GM12878 (cell line): ENCODE measurements around the gene RAB13. TPM values are rescaled to one million over a fixed set of nuclear protein-coding genes. Genes with fewer than 3 reads are reported as not detected.

Experiments
- ATAC-seq: fragments of 200-7000 bp; cut with Tn5 transposase; 3 replicates; pipeline ENCODE4 v1.9.1; 2020; ENCODE audit warnings: mild to moderate bottlenecking, moderate library complexity
- BruUV-seq: library from RNA; stranded (reverse); fragments of 400-500 nt; replicated peaks from 2 replicates; lab custom pipeline; 2021; lab: Mats Ljungman, UMichigan
- CTCF ChIA-PET: fragments of 300-600 bp; sonication (Branson Sonifier 250); formaldehyde crosslinking; extraction: SDS; loops from one replicate; lab custom pipeline; 2021; ENCODE audit warnings: inconsistent platforms; lab: Yijun Ruan, JAX
- POLR2A ChIA-PET: fragments of 350-600 bp; formaldehyde crosslinking; extraction: SDS; loops from one replicate; lab custom pipeline; 2021; ENCODE audit warnings: inconsistent platforms; lab: Charles Lee
- RAD21 ChIA-PET: fragments of 300-600 bp; sonication (Branson Sonifier 250); formaldehyde crosslinking; loops from one replicate; lab custom pipeline; 2023; ENCODE audit warnings: antibody characterized with exemption; ENCODE audit not compliant: unreplicated experiment; lab: Charles Lee
- SMC1A ChIA-PET: fragments of 300-600 bp; sonication (Branson Sonifier 250); formaldehyde crosslinking; loops from one replicate; lab custom pipeline; 2023; ENCODE audit not compliant: unreplicated experiment, uncharacterized antibody; lab: Charles Lee
- DNase-seq: peaks from one replicate; pipeline ENCODE4 v3.0.0-alpha.2; 2011; ENCODE audit warnings: low read depth, low spot score
- FAIRE-seq: peaks from 3 replicates; lab custom pipeline; 2011; peaks lifted over from hg19 to GRCh38; lab: Jason Lieb, UNC
- H2AFZ ChIP-seq: 2 replicates; pipeline ENCODE4 v1.6.0; 2011; ENCODE audit warnings: low read depth, low read length, control low read depth; ENCODE audit not compliant: control insufficient read depth
- H3K27ac ChIP-seq: 2 replicates; pipeline ENCODE4 v1.5.1; 2011; ENCODE audit warnings: control low read depth; ENCODE audit not compliant: control insufficient read depth, insufficient read depth
- H3K27me3 ChIP-seq, 2 experiments: replicated peaks in 1 of 2; 2 replicates each; pipeline versions ENCODE4 v1.6.0 to v1.6.1; 2011; ENCODE audit warnings: low read length in 1 of 2; ENCODE audit not compliant: control insufficient read depth in 2 of 2, insufficient read depth in 2 of 2
- H3K36me3 ChIP-seq, 2 experiments: 2 replicates each; pipeline ENCODE4 v1.5.1; 2011; ENCODE audit warnings: low read length in 1 of 2; ENCODE audit not compliant: control insufficient read depth in 2 of 2, insufficient read depth in 2 of 2
- H3K4me1 ChIP-seq: 2 replicates; pipeline ENCODE4 v1.6.1; 2011; ENCODE audit warnings: mild to moderate bottlenecking, low read length, moderate library complexity, mixed read lengths; ENCODE audit not compliant: control insufficient read depth, insufficient read depth
- H3K4me2 ChIP-seq: 2 replicates; pipeline ENCODE4 v1.6.0; 2011; ENCODE audit warnings: control low read depth; ENCODE audit not compliant: control insufficient read depth, insufficient read depth
- H3K4me3 ChIP-seq: fragments of 200-600 bp; sonication (generic); 2 replicates; pipeline ENCODE4 v1.5.1; 2016
- H3K79me2 ChIP-seq: 2 replicates; pipeline ENCODE4 v1.6.0; 2011; ENCODE audit warnings: low read length; ENCODE audit not compliant: control insufficient read depth, insufficient read depth
- H3K9ac ChIP-seq: 2 replicates; pipeline ENCODE4 v1.8.0; 2011; ENCODE audit warnings: low read length, control low read depth, mixed read lengths; ENCODE audit not compliant: control insufficient read depth, insufficient read depth
- H3K9me3 ChIP-seq: replicated peaks from 3 replicates; pipeline ENCODE4 v1.5.1; 2011; ENCODE audit warnings: mild to moderate bottlenecking, low read length; ENCODE audit not compliant: control insufficient read depth, insufficient read depth
- H4K20me1 ChIP-seq: 2 replicates; pipeline ENCODE4 v1.6.0; 2011; ENCODE audit not compliant: control insufficient read depth, insufficient read depth
- BMI1 ChIP-seq: fragments of 450-650 bp; IDR thresholded peaks from 2 replicates; pipeline ENCODE4 v1.6.1; 2016; ENCODE audit warnings: mild to moderate bottlenecking, moderate library complexity, borderline replicate concordance
- CEBPB ChIP-seq, 2 experiments: fragments of 150-350 bp in 1 of 2; IDR thresholded peaks; 2 replicates each; pipeline ENCODE4 v1.6.1; 2012 to 2014; ENCODE audit warnings: low read depth in 2 of 2, low read length in 2 of 2, borderline replicate concordance in 1 of 2, inconsistent platforms in 1 of 2
- HDGF ChIP-seq: fragments of 450-650 bp; IDR thresholded peaks from 2 replicates; pipeline ENCODE4 v1.6.1; 2016; ENCODE audit warnings: antibody characterized with exemption
- MYB ChIP-seq: fragments of 150-350 bp; IDR thresholded peaks from 2 replicates; pipeline ENCODE4 v1.6.1; 2014; ENCODE audit warnings: mild to moderate bottlenecking, low read depth, low read length, borderline replicate concordance
- PKNOX1 ChIP-seq: fragments of 450-650 bp; IDR thresholded peaks from 2 replicates; pipeline ENCODE4 v1.6.1; 2016; ENCODE audit warnings: mild to moderate bottlenecking
- RAD51 ChIP-seq: fragments of 450-650 bp; IDR thresholded peaks from 2 replicates; pipeline ENCODE4 v1.6.1; 2016; ENCODE audit warnings: moderate library complexity, mild to moderate bottlenecking, inconsistent platforms
- TBL1XR1 ChIP-seq: IDR thresholded peaks from 2 replicates; pipeline ENCODE4 v1.6.1; 2012; ENCODE audit warnings: low read depth, low read length, improper control_type of control experiment
- TCF7 ChIP-seq: IDR thresholded peaks from 2 replicates; pipeline ENCODE4 v1.6.1; 2014; ENCODE audit warnings: antibody characterized with exemption, borderline replicate concordance
- WGBS: methylation state at CpG from one replicate; pipeline ENCODE4 v1.1.6; 2016; ENCODE audit warnings: low lambda C conversion rate; ENCODE audit not compliant: insufficient replicate concordance, insufficient coverage; ENCODE audit errors: missing lambda C conversion rate; 5-methylcytosine and 5-hydroxymethylcytosine counted together
- in situ Hi-C: fragments of 300-500 bp; cut with MboI; formaldehyde crosslinking; loops from 9 replicates; pipeline ENCODE4 v1.14.3; 2018; ENCODE audit warnings: mixed read lengths
- intact Hi-C: fragments of 100-400 bp; cut with micrococcal nuclease; formaldehyde crosslinking; loops from one replicate; pipeline ENCODE4 v1.14.2; 2022; ENCODE audit not compliant: unreplicated experiment
- polyA plus RNA-seq, 11 experiments: library from polyadenylated mRNA; depleted of rRNA in 4 of 11; unstranded in 6 of 11; stranded (reverse) in 5 of 11; fragments of >200 nt; fragmentation: Nextera tagmentation in 4 of 11; fragmentation: Illumina TruSeq in 1 of 11; extraction: Ambion mirVana in 4 of 11; extraction: Trizol in 1 of 11; gene quantifications; 1 replicate in 1 of 11; 2 replicates in 10 of 11; pipeline versions ENCODE4 v1.2.1 to v1.2.3, GENCODE V29; 2011 to 2016; ENCODE audit warnings: inconsistent platforms in 2 of 11, missing spikeins in 2 of 11, low read depth in 1 of 11
- total RNA-seq, 4 experiments: library from RNA; depleted of rRNA in 3 of 4; stranded (reverse); fragments of >200 nt in 3 of 4; fragmentation: Illumina TruSeq in 1 of 4; extraction: Trizol in 1 of 4; gene quantifications; 2 replicates each; pipeline versions ENCODE4 v1.2.1 to v1.2.3, GENCODE V29; 2013 to 2021

The RAB13 gene
- total and polyA plus RNA-seq, 10 of the 15 experiments (the other 5 are each of a cell fraction or from before 2014, with no cell fraction given): 0.75 to 30.7 (median 15.9) TPM

- POLR2A ChIA-PET: interaction anchor here (1.1 to 5.5 kb wide), 4 partner anchors 8 to 13 kb away, joined by 3 to 38 read pairs (median 3); partner anchors contain the start of genes CREB3L4, DENND4B and SLC39A1
- Histone ChIP-seq H2AFZ (no peak overlapping the region), H3K9me3 (no peaks in the 10 kb centered on the region), H3K4me1 (peaks cover 12% of the 10 kb centered on the region), H3K4me3 (0 out of 2 replicates have a peak overlapping the region, but pooled peaks have one; percentile 20), H3K27me3 (no peaks in the 10 kb centered on the region), H3K27ac (no peak overlapping the region), H3K36me3 (peaks cover 23 to 27% of the 10 kb centered on the region in 2 experiments; a peak in 3 of 4 replicates), H3K4me2 (peak overlapping the region; percentile 60; the same call in 1 of the 2 replicates), H3K79me2 (peaks cover 56% of the 10 kb centered on the region), H3K9ac (peak overlapping the region; percentile 28), H4K20me1 (peaks cover 12% of the 10 kb centered on the region; the same call in 1 of the 2 replicates)
- FAIRE-seq (no peak), ATAC-seq (no peak), DNase-seq (no peak)
- RAD21 ChIA-PET: no interaction called here
- no TSS peak for BruUV-seq
- intact Hi-C loops: no loop called here
- CTCF ChIA-PET: interaction anchor here (1.1 to 5.0 kb wide), 4 partner anchors 8 to 156 kb away, joined by 3 to 27 read pairs (median 10); partner anchors contain the start of genes CREB3L4, DENND4B and RAB13
- in situ Hi-C loops: no loop called here
- SMC1A ChIA-PET: interaction anchor here (1.7 to 6.9 kb wide), 3 partner anchors 13 to 35 kb away, joined by 3 to 31 read pairs (median 8); partner anchors contain the start of genes CREB3L4 and JTB
- TF ChIP-seq HDGF (no peak), BMI1 (no peak), TCF7 (no peak), RAD51 (no peak), TBL1XR1 (no peak), PKNOX1 (no peak), MYB (no peak), CEBPB (IDR thresholded peaks at IDR 0.05; ENCODE audit: borderline replicate concordance in 1 of 2, low read depth in 2 of 2, low read length in 2 of 2) (no peak)
- 91% methylated on average over 4 of the region's 4 CpGs for WGBS
Measured at GRCh38 chr1:153953859-153954365, 32.2 kb downstream of the RAB13 start.
